H9 (cell line): ENCODE results near the gene AGBL3. TPM values are rescaled to one million over a fixed set of nuclear protein-coding genes. Genes with fewer than 3 reads are reported as not detected.

ENCODE experiments used
- DNase-seq: peaks from one replicate; pipeline ENCODE4 v3.0.0-alpha.2; 2017
- H2AFZ ChIP-seq: one replicate; pipeline ENCODE4 v1.6.1; 2013; ENCODE audit warnings: mild to moderate bottlenecking, low read length, control low read depth, moderate library complexity
- H2AK5ac ChIP-seq: 2 replicates; pipeline ENCODE4 v1.6.1; 2013; ENCODE audit warnings: low read length, control low read depth, mixed read lengths; ENCODE audit not compliant: insufficient read length
- H2BK120ac ChIP-seq: one replicate; pipeline ENCODE4 v1.6.1; 2013; ENCODE audit warnings: low read depth, mild to moderate bottlenecking, low read length, control low read depth, inconsistent platforms; ENCODE audit not compliant: poor library complexity, severe bottlenecking
- H2BK12ac ChIP-seq: 2 replicates; pipeline ENCODE4 v1.6.1; 2013; ENCODE audit warnings: low read length, control low read depth, mixed read lengths, low read depth; ENCODE audit not compliant: insufficient read length
- H2BK15ac ChIP-seq: 2 replicates; pipeline ENCODE4 v1.6.1; 2013; ENCODE audit warnings: low read depth, low read length, control low read depth
- H2BK20ac ChIP-seq: one replicate; pipeline ENCODE4 v1.6.1; 2013; ENCODE audit warnings: low read depth, mild to moderate bottlenecking, low read length, control low read depth, inconsistent platforms; ENCODE audit not compliant: poor library complexity, severe bottlenecking
- H2BK5ac ChIP-seq: 2 replicates; pipeline ENCODE4 v1.6.1; 2013; ENCODE audit warnings: low read length, control low read depth, mixed read lengths; ENCODE audit not compliant: insufficient read length
- H3K14ac ChIP-seq: 2 replicates; pipeline ENCODE4 v1.6.1; 2013; ENCODE audit warnings: low read length, control low read depth; ENCODE audit not compliant: insufficient read depth
- H3K18ac ChIP-seq: 2 replicates; pipeline ENCODE4 v1.6.1; 2013; ENCODE audit warnings: low read depth, mild to moderate bottlenecking, mixed read lengths, low read length, control low read depth; ENCODE audit not compliant: insufficient read length
- H3K23ac ChIP-seq: 2 replicates; pipeline ENCODE4 v1.6.1; 2013; ENCODE audit warnings: low read length, control low read depth, mixed read lengths, low read depth; ENCODE audit not compliant: insufficient read length
- H3K23me2 ChIP-seq: 2 replicates; pipeline ENCODE4 v1.6.1; 2013; ENCODE audit warnings: low read depth, mild to moderate bottlenecking, mixed read lengths, low read length, control low read depth; ENCODE audit not compliant: insufficient read length, poor library complexity, severe bottlenecking
- H3K27ac ChIP-seq: 2 replicates; pipeline ENCODE4 v1.5.1; 2013; ENCODE audit warnings: low read length, control low read depth, mixed read lengths, low read depth; ENCODE audit not compliant: insufficient read length
- H3K27me3 ChIP-seq: 2 replicates; pipeline ENCODE4 v1.6.1; 2013; ENCODE audit warnings: low read length, control low read depth, inconsistent platforms; ENCODE audit not compliant: insufficient read depth
- H3K4ac ChIP-seq: 2 replicates; pipeline ENCODE4 v1.6.1; 2013; ENCODE audit warnings: low read depth, mild to moderate bottlenecking, control low read depth, inconsistent platforms, low read length, moderate library complexity
- H3K4me1 ChIP-seq: 2 replicates; pipeline ENCODE4 v1.6.1; 2013; ENCODE audit warnings: low read length, control low read depth, inconsistent platforms; ENCODE audit not compliant: insufficient read depth
- H3K4me2 ChIP-seq: 2 replicates; pipeline ENCODE4 v1.6.1; 2013; ENCODE audit warnings: low read length, control low read depth, mixed read lengths; ENCODE audit not compliant: insufficient read length, insufficient read depth
- H3K56ac ChIP-seq: 2 replicates; pipeline ENCODE4 v1.6.1; 2013; ENCODE audit warnings: low read depth, mild to moderate bottlenecking, mixed read lengths, low read length, control low read depth; ENCODE audit not compliant: insufficient read length
- H3K79me1 ChIP-seq: 2 replicates; pipeline ENCODE4 v1.6.1; 2013; ENCODE audit warnings: low read depth, mild to moderate bottlenecking, moderate library complexity, low read length, control low read depth, inconsistent platforms; ENCODE audit not compliant: insufficient read depth, poor library complexity, severe bottlenecking
- H3K79me2 ChIP-seq: 2 replicates; pipeline ENCODE4 v1.6.1; 2013; ENCODE audit warnings: low read length, control low read depth, inconsistent platforms; ENCODE audit not compliant: insufficient read depth
- H3K9ac ChIP-seq: 2 replicates; pipeline ENCODE4 v1.6.1; 2013; ENCODE audit warnings: low read length, control low read depth, mixed read lengths; ENCODE audit not compliant: insufficient read length; ENCODE audit errors: extremely low read depth
- H3K9me3 ChIP-seq: one replicate; pipeline ENCODE4 v1.6.1; 2013; ENCODE audit warnings: low read depth, low read length, inconsistent platforms; ENCODE audit not compliant: control insufficient read depth
- H3T11ph ChIP-seq: one replicate; pipeline ENCODE4 v1.6.1; 2013; ENCODE audit warnings: mild to moderate bottlenecking, low read length, control low read depth, inconsistent platforms
- H4K20me1 ChIP-seq: one replicate; pipeline ENCODE4 v1.6.1; 2013; ENCODE audit not compliant: control insufficient read depth, insufficient read length, insufficient read depth
- H4K5ac ChIP-seq: 2 replicates; pipeline ENCODE4 v1.6.1; 2013; ENCODE audit warnings: low read depth, mild to moderate bottlenecking, mixed read lengths, low read length, control low read depth; ENCODE audit not compliant: insufficient read length
- H4K8ac ChIP-seq: replicated peaks from 2 replicates; pipeline ENCODE4 v1.6.1; 2013; ENCODE audit warnings: low read length, control low read depth, mixed read lengths, low read depth; ENCODE audit not compliant: insufficient read length
- H4K91ac ChIP-seq: 2 replicates; pipeline ENCODE4 v1.6.1; 2013; ENCODE audit warnings: low read depth, mild to moderate bottlenecking, moderate library complexity, mixed read lengths, low read length, control low read depth; ENCODE audit not compliant: insufficient read length
- H3K27ac Mint-ChIP-seq, 3 experiments: 2 replicates in 2 of 3; 3 replicates in 1 of 3; pipeline ENCODE4 v1.8.0; 2020 to 2021; ENCODE audit warnings: mixed read lengths in 3 of 3, mild to moderate bottlenecking in 1 of 3, moderate library complexity in 1 of 3
- H3K27me3 Mint-ChIP-seq: 2 replicates; pipeline ENCODE4 v1.8.0; 2021; ENCODE audit warnings: low read depth, mild to moderate bottlenecking, moderate library complexity, mixed read lengths
- H3K36me3 Mint-ChIP-seq, 3 experiments: 2 replicates in 2 of 3; 3 replicates in 1 of 3; pipeline ENCODE4 v1.8.0; 2020 to 2021; ENCODE audit warnings: low read depth in 3 of 3, mixed read lengths in 3 of 3; ENCODE audit not compliant: insufficient read depth in 1 of 3
- H3K4me1 Mint-ChIP-seq, 2 experiments: 2 replicates each; pipeline ENCODE4 v1.8.0; 2020; ENCODE audit warnings: mixed read lengths in 2 of 2
- H3K4me3 Mint-ChIP-seq, 2 experiments: 2 replicates in 1 of 2; 3 replicates in 1 of 2; pipeline ENCODE4 v1.8.0; 2020 to 2021; ENCODE audit warnings: mild to moderate bottlenecking in 2 of 2, mixed read lengths in 2 of 2, moderate library complexity in 1 of 2
- H3K9me3 Mint-ChIP-seq, 2 experiments: 2 replicates in 1 of 2; 3 replicates in 1 of 2; pipeline ENCODE4 v1.8.0; 2020; ENCODE audit warnings: mild to moderate bottlenecking in 2 of 2, mixed read lengths in 2 of 2, moderate library complexity in 1 of 2
- CTCF ChIP-seq: fragments of 200-600 bp; sonication (generic); conservative IDR thresholded peaks from 3 replicates; pipeline ENCODE4 v1.8.0; 2021; ENCODE audit warnings: antibody characterized with exemption, mild to moderate bottlenecking
- WGBS: extraction: QIAGEN DNeasy Blood & Tissue Kit; methylation state at CpG from one replicate; pipeline ENCODE4 v1.1.7; 2013; ENCODE audit warnings: missing lambda C conversion rate, low lambda C conversion rate, mixed read lengths; ENCODE audit not compliant: insufficient read length; ENCODE audit errors: extremely low coverage; 5-methylcytosine and 5-hydroxymethylcytosine counted together
- total RNA-seq: library from RNA; stranded (reverse); gene quantifications from 2 replicates; pipeline ENCODE4 v1.2.1, GENCODE V29; 2021

The AGBL3 gene
- total RNA-seq, 1 experiment from 2014 or later: 2.4 TPM

GRCh38 chr7:134943785-134944400 is 42.4 kb upstream of the AGBL3 start:
- Histone ChIP-seq H3K27ac (no peak overlapping the region), H3K79me1 (no peaks in the 10 kb centered on the region), H2AK5ac (no peak overlapping the region), H3K9ac (no peak overlapping the region), H2AFZ (no peak overlapping the region), H3K14ac (no peak overlapping the region), H2BK120ac (no peak overlapping the region), H3T11ph (no peak overlapping the region), H3K4me2 (no peak overlapping the region), H3K4ac (no peak overlapping the region), H2BK5ac (no peak overlapping the region), H3K79me2 (no peaks in the 10 kb centered on the region), H3K23ac (no peak overlapping the region), H4K20me1 (no peaks in the 10 kb centered on the region), H4K5ac (no peak overlapping the region), H4K91ac (no peak overlapping the region), H2BK20ac (no peak overlapping the region), H3K4me1 (no peaks in the 10 kb centered on the region), H3K56ac (no peak overlapping the region), H2BK15ac (no peak overlapping the region), H3K27me3 (no peaks in the 10 kb centered on the region), H3K23me2 (no peaks in the 10 kb centered on the region), H3K9me3 (no peaks in the 10 kb centered on the region), H3K18ac (no peak overlapping the region), H4K8ac (no peak overlapping the region), H2BK12ac (no peak overlapping the region)
- peak; percentile 40; the same call in 2 of the 3 replicates for TF ChIP-seq CTCF
- Mint-ChIP-seq H3K9me3 (no peaks in the 10 kb centered on the region), H3K27ac (no peak overlapping the region), H3K36me3 (peaks cover 11 to 31% (median 19%) of the 10 kb centered on the region in 3 experiments; a peak in 6 of 7 replicates), H3K4me1 (peaks cover 11 to 20% of the 10 kb centered on the region in 2 experiments), H3K27me3 (no peaks in the 10 kb centered on the region), H3K4me3 (no peak overlapping the region)
- no peak for DNase-seq
- WGBS: no CpG with 5 or more reads among the region's 3 CpGs
